AG10803 (cell line): ENCODE measurements around the gene PGRMC2.

Experiments
- DNase-seq: peaks from one replicate; pipeline ENCODE4 v3.0.0; 2010; ENCODE audit warnings: low read depth
- H3K4me3 ChIP-seq: 2 replicates; pipeline ENCODE4 v1.5.1; 2011; ENCODE audit warnings: mild to moderate bottlenecking, low read length, control low read depth
- TF ChIP-seq, protein P1 (sequence below): conservative IDR thresholded peaks from 2 replicates; pipeline ENCODE4 v1.5.1; 2011; ENCODE audit warnings: mild to moderate bottlenecking, low read length, control low read depth, inconsistent platforms

PGRMC2 gene

GRCh38 chr4:128299848-128300247, 12.2 kb upstream of the PGRMC2 start:
- no peak for DNase-seq
- no peak overlapping the region for H3K4me3 ChIP-seq
- TF ChIP-seq, protein P1, sequence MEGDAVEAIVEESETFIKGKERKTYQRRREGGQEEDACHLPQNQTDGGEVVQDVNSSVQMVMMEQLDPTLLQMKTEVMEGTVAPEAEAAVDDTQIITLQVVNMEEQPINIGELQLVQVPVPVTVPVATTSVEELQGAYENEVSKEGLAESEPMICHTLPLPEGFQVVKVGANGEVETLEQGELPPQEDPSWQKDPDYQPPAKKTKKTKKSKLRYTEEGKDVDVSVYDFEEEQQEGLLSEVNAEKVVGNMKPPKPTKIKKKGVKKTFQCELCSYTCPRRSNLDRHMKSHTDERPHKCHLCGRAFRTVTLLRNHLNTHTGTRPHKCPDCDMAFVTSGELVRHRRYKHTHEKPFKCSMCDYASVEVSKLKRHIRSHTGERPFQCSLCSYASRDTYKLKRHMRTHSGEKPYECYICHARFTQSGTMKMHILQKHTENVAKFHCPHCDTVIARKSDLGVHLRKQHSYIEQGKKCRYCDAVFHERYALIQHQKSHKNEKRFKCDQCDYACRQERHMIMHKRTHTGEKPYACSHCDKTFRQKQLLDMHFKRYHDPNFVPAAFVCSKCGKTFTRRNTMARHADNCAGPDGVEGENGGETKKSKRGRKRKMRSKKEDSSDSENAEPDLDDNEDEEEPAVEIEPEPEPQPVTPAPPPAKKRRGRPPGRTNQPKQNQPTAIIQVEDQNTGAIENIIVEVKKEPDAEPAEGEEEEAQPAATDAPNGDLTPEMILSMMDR: no peak

- TF ChIP-seq, protein P1: no peak
Observed at GRCh38 chr4:128298852-128299251, 11.2 kb upstream of the PGRMC2 start.

DNA sequence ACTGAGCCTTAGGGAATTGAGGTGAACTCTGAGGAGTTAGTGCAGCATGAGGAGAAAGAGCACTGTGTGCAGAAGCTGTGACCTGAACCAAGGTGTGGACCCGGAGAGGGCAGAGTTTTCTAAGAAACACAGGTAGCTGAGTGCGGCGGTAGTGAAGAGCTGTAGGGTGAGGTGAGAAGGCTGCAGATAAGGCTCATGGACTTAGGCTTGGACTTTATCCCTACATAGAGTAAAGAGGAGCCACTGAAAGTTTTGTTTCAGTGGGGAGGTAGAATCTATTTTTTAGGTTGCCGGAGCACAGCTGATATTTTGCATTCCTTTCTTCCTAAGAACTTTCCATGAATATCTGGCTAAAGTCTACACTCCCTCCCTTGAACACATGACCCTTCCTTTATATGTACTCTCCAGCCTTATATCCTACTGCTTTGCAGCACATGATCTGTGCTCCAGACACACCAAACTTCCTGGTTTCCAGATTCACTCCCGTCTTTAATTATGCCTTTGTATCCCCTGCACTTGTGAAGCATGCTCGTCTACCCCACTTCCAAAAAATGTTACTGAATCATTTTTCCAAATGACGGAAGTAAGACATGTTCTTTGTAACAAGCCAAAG, 10.6 kb upstream of the PGRMC2 start:
- DNase-seq: no peak
- no peak overlapping the region for H3K4me3 ChIP-seq
- TF ChIP-seq, protein P1: no peak

More at GRCh38 chr4:128298852-128299251, 11.2 kb upstream of the PGRMC2 start:
- no peak overlapping the region for H3K4me3 ChIP-seq
- no peak for DNase-seq

- no peak for DNase-seq
- TF ChIP-seq, protein P1: no peak
- H3K4me3 ChIP-seq: no peak overlapping the region
Observed at GRCh38 chr4:128295255-128295654, 7.6 kb upstream of the PGRMC2 start.

DNA sequence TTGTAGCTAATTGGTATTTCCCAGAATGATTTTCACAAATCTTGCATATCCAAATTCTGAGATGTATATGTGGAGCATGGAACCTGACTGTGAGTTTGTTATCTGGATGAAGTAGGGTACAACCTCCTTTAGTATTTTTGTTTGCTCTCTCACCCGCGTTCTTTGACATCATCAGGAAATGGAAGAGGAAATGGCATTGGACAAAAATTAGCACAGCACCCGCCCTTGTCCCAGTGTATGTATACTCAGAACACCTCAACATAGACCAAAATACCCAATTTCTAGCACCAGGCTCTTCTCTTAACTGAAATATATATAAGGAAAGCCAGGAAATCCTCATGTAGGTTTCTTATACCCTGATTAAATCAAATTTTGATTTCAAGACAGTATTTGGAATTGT, 6.9 kb upstream of the PGRMC2 start:
- DNase-seq: no peak
- TF ChIP-seq, protein P1: no peak
- H3K4me3 ChIP-seq: no peak overlapping the region

GRCh38 chr4:128292349-128292748, 4.7 kb upstream of the PGRMC2 start:
- no peak overlapping the region for H3K4me3 ChIP-seq
- TF ChIP-seq, protein P1: no peak
- DNase-seq: no peak

GRCh38 chr4:128291096-128291495, 3.5 kb upstream of the PGRMC2 start:
- H3K4me3 ChIP-seq: no peak overlapping the region
- no peak for DNase-seq
- TF ChIP-seq, protein P1: no peak
